PC-3 (cell line): ENCODE data around the gene CHRNA3. TPM values are rescaled to one million over a fixed set of nuclear protein-coding genes. Genes with fewer than 3 reads are reported as not detected.

Experiments used
- ATAC-seq: fragments of 200-7000 bp; cut with Tn5 transposase; 2 replicates; pipeline ENCODE4 v1.9.1; 2020; ENCODE audit warnings: mild to moderate bottlenecking, moderate library complexity
- BruUV-seq: library from RNA; stranded (reverse); fragments of 400-500 nt; replicated peaks from 2 replicates; lab custom pipeline; 2021; lab: Mats Ljungman, UMichigan
- CTCF ChIA-PET: fragments of 300-600 bp; sonication (Branson Sonifier 250); formaldehyde crosslinking; loops from one replicate; lab custom pipeline; 2022; ENCODE audit warnings: antibody characterized with exemption; lab: Charles Lee
- POLR2A ChIA-PET: fragments of 300-600 bp; sonication (Branson Sonifier 250); formaldehyde crosslinking; loops from one replicate; lab custom pipeline; 2022; ENCODE audit warnings: antibody characterized with exemption; ENCODE audit not compliant: unreplicated experiment; lab: Charles Lee
- DNase-seq: peaks from one replicate; pipeline ENCODE4 v3.0.0-alpha.2; 2015
- H2AFZ ChIP-seq: fragments of 300-600 bp; sonication (generic); 2 replicates; pipeline ENCODE4 v1.6.0; 2016; ENCODE audit warnings: antibody characterized with exemption, low read length
- H3F3A ChIP-seq: fragments of 300-600 bp; sonication (generic); one replicate; pipeline ENCODE4 v1.6.0; 2017; ENCODE audit warnings: antibody characterized with exemption, low read length, control low read depth, mild to moderate bottlenecking; ENCODE audit not compliant: unreplicated experiment
- H3K27ac ChIP-seq: fragments of 300-600 bp; sonication (generic); 2 replicates; pipeline ENCODE4 v1.5.1; 2016; ENCODE audit warnings: mild to moderate bottlenecking, low read length
- H3K27me3 ChIP-seq: fragments of 300-600 bp; sonication (generic); 2 replicates; pipeline ENCODE4 v1.6.1; 2016; ENCODE audit warnings: low read length, mixed read lengths
- H3K36me3 ChIP-seq: fragments of 300-600 bp; sonication (generic); 2 replicates; pipeline ENCODE4 v1.6.1; 2016; ENCODE audit warnings: low read depth, mixed run types, low read length, mixed read lengths
- H3K4me1 ChIP-seq: fragments of 300-600 bp; sonication (generic); 2 replicates; pipeline ENCODE4 v1.5.1; 2016; ENCODE audit warnings: low read length; ENCODE audit not compliant: insufficient read depth
- H3K4me2 ChIP-seq: fragments of 300-600 bp; sonication (generic); 2 replicates; pipeline ENCODE4 v1.6.0; 2016; ENCODE audit warnings: low read length
- H3K4me3 ChIP-seq: fragments of 300-600 bp; sonication (generic); 2 replicates; pipeline ENCODE4 v1.5.1; 2016; ENCODE audit warnings: mild to moderate bottlenecking, low read length, mixed read lengths
- H3K79me2 ChIP-seq: fragments of 300-600 bp; sonication (generic); 2 replicates; pipeline ENCODE4 v1.6.1; 2017; ENCODE audit warnings: low read length, mixed read lengths
- H3K9ac ChIP-seq: fragments of 300-600 bp; sonication (generic); 2 replicates; pipeline ENCODE4 v1.6.0; 2016; ENCODE audit warnings: mild to moderate bottlenecking, low read length
- H3K9me2 ChIP-seq: fragments of 300-600 bp; sonication (generic); replicated peaks from 2 replicates; pipeline ENCODE4 v1.6.1; 2016; ENCODE audit warnings: mixed run types, low read length, mixed read lengths
- H3K9me3 ChIP-seq: fragments of 300-600 bp; sonication (generic); 2 replicates; pipeline ENCODE4 v1.6.1; 2016; ENCODE audit warnings: low read length, mixed read lengths
- H4K20me1 ChIP-seq: fragments of 300-600 bp; sonication (generic); 2 replicates; pipeline ENCODE4 v1.6.1; 2016; ENCODE audit warnings: low read length, mixed read lengths
- EZH2 ChIP-seq: fragments of 300-600 bp; sonication (generic); IDR thresholded peaks from one replicate; pipeline ENCODE4 v1.6.1; 2017; ENCODE audit warnings: antibody characterized with exemption, mild to moderate bottlenecking, low read length; ENCODE audit not compliant: unreplicated experiment
- EZH2phosphoT487 ChIP-seq: fragments of 300-600 bp; sonication (generic); IDR thresholded peaks from 2 replicates; pipeline ENCODE4 v1.6.1; 2018; ENCODE audit warnings: mild to moderate bottlenecking, antibody characterized with exemption, low read length, borderline replicate concordance
- intact Hi-C: fragments of 100-400 bp; cut with micrococcal nuclease; formaldehyde crosslinking; loops from 2 replicates; pipeline ENCODE4 v1.9.0; 2023
- total RNA-seq: library from RNA; depleted of rRNA; stranded (reverse); fragments of >200 nt; gene quantifications from 2 replicates; pipeline ENCODE4 v1.2.3, GENCODE V29; 2014
- TF ChIP-seq, protein P1 (sequence below): fragments of 300-600 bp; sonication (generic); conservative IDR thresholded peaks from 2 replicates; pipeline ENCODE4 v1.5.1; 2017; ENCODE audit warnings: antibody characterized with exemption, low read depth, mild to moderate bottlenecking, low read length

CHRNA3 gene
- total RNA-seq, 1 experiment from 2014 or later: not detected

DNA sequence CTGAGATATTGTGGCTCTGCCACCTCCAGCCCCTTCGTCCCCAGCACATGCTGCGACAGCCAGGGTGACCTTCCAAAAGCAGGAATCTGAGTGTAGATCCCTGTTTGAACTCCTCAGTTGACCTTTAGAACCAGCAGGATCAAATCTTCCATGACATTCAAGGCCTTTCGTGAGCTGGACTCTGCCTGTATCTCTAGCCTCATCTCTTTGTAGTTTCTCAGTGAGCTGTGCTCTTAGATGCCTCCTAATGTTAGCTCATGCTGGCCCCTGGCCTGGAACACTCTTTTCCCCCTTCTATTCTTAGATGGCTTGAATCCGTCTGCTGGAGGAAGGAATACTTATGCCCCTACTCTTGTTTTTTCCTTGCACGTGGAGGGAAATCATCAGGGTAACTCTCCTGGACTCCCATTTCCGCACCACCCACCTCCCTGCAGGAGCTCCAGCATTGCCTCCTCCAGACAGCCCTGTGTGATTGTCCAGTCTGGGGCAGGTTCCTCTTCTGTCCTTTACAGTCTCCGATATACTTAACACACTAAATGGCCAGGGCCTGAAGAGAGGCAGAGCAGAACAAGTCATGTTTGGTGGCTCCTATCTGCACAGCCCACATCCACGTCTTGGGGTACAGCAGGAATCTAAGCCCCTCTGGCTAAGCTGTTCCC lies 46.9 kb upstream of the CHRNA3 start:
- no TSS peak for BruUV-seq
- Histone ChIP-seq H3F3A (no peaks in the 10 kb centered on the region), H3K9ac (no peak overlapping the region), H3K27ac (no peak overlapping the region), H3K4me3 (no peak overlapping the region), H3K9me2 (no peaks in the 10 kb centered on the region), H3K36me3 (no peaks in the 10 kb centered on the region), H3K79me2 (no peaks in the 10 kb centered on the region), H3K4me2 (no peak overlapping the region), H4K20me1 (no peaks in the 10 kb centered on the region), H2AFZ (no peak overlapping the region), H3K4me1 (no peaks in the 10 kb centered on the region), H3K9me3 (no peaks in the 10 kb centered on the region), H3K27me3 (no peaks in the 10 kb centered on the region)
- ChIA-PET CTCF (no interaction called here), POLR2A (no interaction called here)
- intact Hi-C loops: no loop called here
- DNase-seq: no peak
- no peak for TF ChIP-seq EZH2
- ATAC-seq: no peak

DNA sequence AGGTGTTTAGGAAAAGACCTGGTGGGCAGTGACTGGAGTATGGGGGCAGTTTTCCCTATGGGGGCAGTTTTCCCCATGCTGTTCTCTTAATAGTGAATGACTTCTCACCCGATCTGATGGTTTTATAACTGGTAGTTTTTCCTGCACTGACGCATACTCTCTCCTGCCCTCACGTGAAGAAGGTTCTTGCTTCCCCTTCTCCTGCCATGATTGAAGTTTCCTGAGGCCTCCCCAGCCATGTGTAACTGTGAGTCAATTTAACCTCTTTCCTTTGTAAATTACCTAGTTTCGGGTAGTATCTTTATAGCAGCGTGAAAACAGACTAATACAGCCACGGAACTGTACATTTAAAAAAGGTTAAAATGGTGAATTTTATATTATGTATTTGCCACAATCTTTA lies 45.2 kb upstream of the CHRNA3 start:
- no peaks in the 10 kb centered on the region for H3K9me3 ChIP-seq
- CTCF ChIA-PET: no interaction called here
- no TSS peak for BruUV-seq
- H3K4me3 ChIP-seq: no peak overlapping the region
- no peaks in the 10 kb centered on the region for H3K27me3 ChIP-seq
- H3K4me2 ChIP-seq: no peak overlapping the region
- no peak overlapping the region for H3K9ac ChIP-seq
- H4K20me1 ChIP-seq: no peaks in the 10 kb centered on the region
- no peak for DNase-seq
- H3K4me1 ChIP-seq: no peaks in the 10 kb centered on the region
- no peaks in the 10 kb centered on the region for H3K36me3 ChIP-seq
- H2AFZ ChIP-seq: no peak overlapping the region
- H3F3A ChIP-seq: no peaks in the 10 kb centered on the region
- no peak for ATAC-seq
- no peaks in the 10 kb centered on the region for H3K79me2 ChIP-seq
- no peak overlapping the region for H3K27ac ChIP-seq
- POLR2A ChIA-PET: no interaction called here
- TF ChIP-seq EZH2phosphoT487 (no peak), EZH2 (no peak)
- TF ChIP-seq, protein P1, sequence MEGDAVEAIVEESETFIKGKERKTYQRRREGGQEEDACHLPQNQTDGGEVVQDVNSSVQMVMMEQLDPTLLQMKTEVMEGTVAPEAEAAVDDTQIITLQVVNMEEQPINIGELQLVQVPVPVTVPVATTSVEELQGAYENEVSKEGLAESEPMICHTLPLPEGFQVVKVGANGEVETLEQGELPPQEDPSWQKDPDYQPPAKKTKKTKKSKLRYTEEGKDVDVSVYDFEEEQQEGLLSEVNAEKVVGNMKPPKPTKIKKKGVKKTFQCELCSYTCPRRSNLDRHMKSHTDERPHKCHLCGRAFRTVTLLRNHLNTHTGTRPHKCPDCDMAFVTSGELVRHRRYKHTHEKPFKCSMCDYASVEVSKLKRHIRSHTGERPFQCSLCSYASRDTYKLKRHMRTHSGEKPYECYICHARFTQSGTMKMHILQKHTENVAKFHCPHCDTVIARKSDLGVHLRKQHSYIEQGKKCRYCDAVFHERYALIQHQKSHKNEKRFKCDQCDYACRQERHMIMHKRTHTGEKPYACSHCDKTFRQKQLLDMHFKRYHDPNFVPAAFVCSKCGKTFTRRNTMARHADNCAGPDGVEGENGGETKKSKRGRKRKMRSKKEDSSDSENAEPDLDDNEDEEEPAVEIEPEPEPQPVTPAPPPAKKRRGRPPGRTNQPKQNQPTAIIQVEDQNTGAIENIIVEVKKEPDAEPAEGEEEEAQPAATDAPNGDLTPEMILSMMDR: no peak
- H3K9me2 ChIP-seq: no peaks in the 10 kb centered on the region
- intact Hi-C loops: no loop called here

DNA sequence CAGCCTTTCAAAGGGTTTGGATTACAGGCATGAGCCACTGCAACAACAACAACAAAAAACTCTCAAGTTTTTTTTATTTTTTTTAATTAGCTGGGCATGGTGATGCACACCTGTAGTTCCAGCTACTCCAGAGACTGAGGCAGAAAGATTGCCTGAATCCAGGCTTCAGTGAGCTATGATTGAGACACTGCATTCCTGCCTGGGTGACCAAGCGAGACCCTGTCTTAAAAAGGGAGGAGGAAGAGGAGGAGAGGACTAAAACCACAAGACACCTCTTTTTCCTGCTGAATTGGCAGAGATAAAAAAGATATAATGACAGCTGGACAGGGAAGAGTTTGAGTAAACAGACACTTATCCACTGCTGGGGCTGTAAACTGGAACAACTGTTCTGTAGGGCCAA lies 42.9 kb upstream of the CHRNA3 start:
- TF ChIP-seq, protein P1: no peak
- no peak for TF ChIP-seq EZH2
- TF ChIP-seq EZH2phosphoT487: no peak
- DNase-seq (no peak), ATAC-seq (no peak)
- Histone ChIP-seq H3K27ac (no peak overlapping the region), H3K27me3 (no peaks in the 10 kb centered on the region), H3K9me3 (no peaks in the 10 kb centered on the region), H3K4me1 (no peaks in the 10 kb centered on the region), H2AFZ (no peak overlapping the region), H3K79me2 (no peaks in the 10 kb centered on the region), H3K4me2 (no peak overlapping the region), H3K9me2 (no peaks in the 10 kb centered on the region), H3K4me3 (no peak overlapping the region), H3K9ac (no peak overlapping the region), H4K20me1 (no peaks in the 10 kb centered on the region), H3F3A (no peaks in the 10 kb centered on the region), H3K36me3 (no peaks in the 10 kb centered on the region)
- intact Hi-C loops: no loop called here
- no TSS peak for BruUV-seq
- CTCF ChIA-PET: no interaction called here
- POLR2A ChIA-PET: no interaction called here
